ENCODE measurements around the gene PLSCR3.

- TF ChIP-seq, protein P1, sequence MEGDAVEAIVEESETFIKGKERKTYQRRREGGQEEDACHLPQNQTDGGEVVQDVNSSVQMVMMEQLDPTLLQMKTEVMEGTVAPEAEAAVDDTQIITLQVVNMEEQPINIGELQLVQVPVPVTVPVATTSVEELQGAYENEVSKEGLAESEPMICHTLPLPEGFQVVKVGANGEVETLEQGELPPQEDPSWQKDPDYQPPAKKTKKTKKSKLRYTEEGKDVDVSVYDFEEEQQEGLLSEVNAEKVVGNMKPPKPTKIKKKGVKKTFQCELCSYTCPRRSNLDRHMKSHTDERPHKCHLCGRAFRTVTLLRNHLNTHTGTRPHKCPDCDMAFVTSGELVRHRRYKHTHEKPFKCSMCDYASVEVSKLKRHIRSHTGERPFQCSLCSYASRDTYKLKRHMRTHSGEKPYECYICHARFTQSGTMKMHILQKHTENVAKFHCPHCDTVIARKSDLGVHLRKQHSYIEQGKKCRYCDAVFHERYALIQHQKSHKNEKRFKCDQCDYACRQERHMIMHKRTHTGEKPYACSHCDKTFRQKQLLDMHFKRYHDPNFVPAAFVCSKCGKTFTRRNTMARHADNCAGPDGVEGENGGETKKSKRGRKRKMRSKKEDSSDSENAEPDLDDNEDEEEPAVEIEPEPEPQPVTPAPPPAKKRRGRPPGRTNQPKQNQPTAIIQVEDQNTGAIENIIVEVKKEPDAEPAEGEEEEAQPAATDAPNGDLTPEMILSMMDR (conservative IDR thresholded peaks at IDR 0.05 in 1 of 2, IDR thresholded peaks at IDR 0.05 in 1 of 2; ENCODE audit: extremely low read depth in 1 of 2, insufficient read depth in 1 of 2, low read depth in 1 of 2, low read length in 2 of 2) = no peak
- no peak for TF ChIP-seq EZH2 (IDR thresholded peaks at IDR 0.05; ENCODE audit: borderline replicate concordance, low read length)
Observed at GRCh38 chr17:7352910-7353635, 41.3 kb downstream of the PLSCR3 start.
